ENCODE data around the gene TSKU. TPM values are rescaled to one million over a fixed set of nuclear protein-coding genes. Genes with fewer than 3 reads are reported as not detected.
"Not testable (repeated sequence)": the region's sequence is repeated elsewhere in the genome, so short reads cannot be mapped to it uniquely, and the experiment has no call there.

The TSKU gene
- total and polyA plus RNA-seq, 9 donors = 13.9 to 31.9 (median 23.5) TPM

DNA sequence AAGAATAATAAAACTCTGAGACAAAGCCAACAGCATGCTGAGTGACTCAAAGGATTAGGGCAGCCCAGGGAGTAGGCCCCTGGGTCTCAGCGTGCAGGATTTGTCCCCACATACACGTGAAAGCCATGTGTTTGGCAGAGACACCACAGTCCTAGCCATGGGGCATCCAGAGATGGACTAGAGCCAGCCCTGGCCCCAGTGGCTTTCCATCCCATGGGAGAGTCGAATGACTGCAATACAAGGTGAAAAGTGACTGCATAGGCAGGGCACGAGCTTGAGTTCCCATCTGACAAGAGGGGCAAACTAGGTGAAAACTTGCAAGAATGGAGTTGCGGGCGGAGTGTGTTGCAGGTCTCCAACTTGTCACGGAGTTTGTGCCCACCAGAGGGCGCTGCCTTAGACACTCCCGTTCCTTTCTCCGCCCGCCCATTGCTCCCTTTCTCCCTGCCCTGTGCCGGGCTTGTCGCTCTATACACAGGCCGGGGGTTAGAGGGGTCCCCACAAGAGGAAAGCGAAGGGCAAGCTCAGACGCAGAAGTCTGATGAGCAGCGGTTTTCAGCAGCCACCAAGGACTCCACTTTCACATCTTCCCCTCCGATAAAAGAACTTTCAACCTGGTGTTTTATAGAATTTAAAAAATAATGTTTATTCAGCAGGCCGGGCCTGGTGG is 24.2 kb downstream of the TSKU start:
- Histone ChIP-seq H3K36me3 (ENCODE audit: control insufficient read depth, insufficient read depth, low read length) (no peaks in the 10 kb centered on the region), H3K4me1 (ENCODE audit: control insufficient read depth, insufficient read depth, low read length) (peaks cover 8% of the 10 kb centered on the region), H3K27me3 (ENCODE audit: control insufficient read depth, insufficient read depth, low read length) (peaks cover 14% of the 10 kb centered on the region), H3K4me3 (ENCODE audit: low read length) (no peak overlapping the region), H3K27ac (ENCODE audit: low read length) (no peak overlapping the region), H3K9me3 (replicated peaks; ENCODE audit: control insufficient read depth, low read depth, low read length) (no peaks in the 10 kb centered on the region)
- 3% methylated on average over 12 of the region's 19 CpGs for WGBS (ENCODE audit: insufficient coverage)
- peak; percentile 83 for DNase-seq

DNA sequence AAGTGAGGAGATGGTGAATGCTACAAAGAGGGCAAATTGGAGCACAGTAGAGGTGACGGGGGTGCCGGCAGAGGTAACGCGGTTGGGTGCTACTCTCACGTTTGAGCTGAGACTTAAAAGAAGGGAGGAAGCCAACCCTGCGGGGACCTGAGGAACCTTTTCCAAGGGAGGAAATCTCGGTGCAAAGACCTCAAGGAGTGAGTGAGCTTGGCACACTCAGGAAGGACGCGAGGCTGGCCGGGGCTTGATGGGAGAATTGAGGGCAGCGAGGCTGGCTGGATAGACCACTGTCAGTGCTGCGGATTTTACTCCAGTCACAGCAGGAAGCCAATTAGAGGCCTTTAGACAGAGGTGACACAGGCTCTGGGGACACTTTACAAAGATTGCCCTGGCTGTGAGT is 25.0 kb downstream of the TSKU start:
- 83% methylated on average over 12 of the region's 12 CpGs for WGBS (ENCODE audit: insufficient coverage)

DNA sequence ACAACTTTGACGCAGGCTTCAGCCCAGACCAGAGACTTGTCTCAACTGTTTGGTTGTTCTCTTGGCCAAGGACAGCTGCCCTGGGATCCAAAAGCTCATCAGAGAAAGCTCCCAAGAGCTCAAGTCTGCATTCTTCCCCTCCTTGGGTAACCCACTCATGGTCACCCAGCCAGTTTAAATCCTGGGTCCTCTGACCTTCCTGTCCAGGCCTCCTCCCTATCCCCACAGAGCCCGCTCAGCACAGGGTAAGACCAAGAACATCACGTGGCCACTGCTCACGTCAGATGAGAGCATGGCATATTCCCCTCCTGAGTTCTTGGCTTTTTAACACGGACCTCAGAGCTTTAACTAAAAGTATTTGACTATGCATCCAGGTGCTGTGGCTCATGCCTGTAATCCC is 25.8 kb downstream of the TSKU start:
- 85% methylated on average over 5 of the region's 5 CpGs for WGBS (ENCODE audit: insufficient coverage)
- no peak overlapping the region for H3K4me3 ChIP-seq (ENCODE audit: low read length)
- peaks cover 14% of the 10 kb centered on the region for H3K27me3 ChIP-seq (ENCODE audit: control insufficient read depth, insufficient read depth, low read length)
- no peaks in the 10 kb centered on the region for H3K36me3 ChIP-seq (ENCODE audit: control insufficient read depth, insufficient read depth, low read length)
- H3K4me1 ChIP-seq (ENCODE audit: control insufficient read depth, insufficient read depth, low read length) = peaks cover 8% of the 10 kb centered on the region
- no peak for DNase-seq
- H3K27ac ChIP-seq (ENCODE audit: low read length) = no peak overlapping the region
- H3K9me3 ChIP-seq (replicated peaks; ENCODE audit: control insufficient read depth, low read depth, low read length) = no peaks in the 10 kb centered on the region

More for the DNA sequence above, 25.0 kb downstream of the TSKU start:
- DNase-seq = no peak
- no peak overlapping the region for H3K4me3 ChIP-seq (ENCODE audit: low read length)
- H3K36me3 ChIP-seq (ENCODE audit: control insufficient read depth, insufficient read depth, low read length) = no peaks in the 10 kb centered on the region
- no peaks in the 10 kb centered on the region for H3K9me3 ChIP-seq (replicated peaks; ENCODE audit: control insufficient read depth, low read depth, low read length)
- H3K27me3 ChIP-seq (ENCODE audit: control insufficient read depth, insufficient read depth, low read length) = peaks cover 14% of the 10 kb centered on the region
- H3K4me1 ChIP-seq (ENCODE audit: control insufficient read depth, insufficient read depth, low read length) = peaks cover 8% of the 10 kb centered on the region
- H3K27ac ChIP-seq (ENCODE audit: low read length) = no peak overlapping the region

DNA sequence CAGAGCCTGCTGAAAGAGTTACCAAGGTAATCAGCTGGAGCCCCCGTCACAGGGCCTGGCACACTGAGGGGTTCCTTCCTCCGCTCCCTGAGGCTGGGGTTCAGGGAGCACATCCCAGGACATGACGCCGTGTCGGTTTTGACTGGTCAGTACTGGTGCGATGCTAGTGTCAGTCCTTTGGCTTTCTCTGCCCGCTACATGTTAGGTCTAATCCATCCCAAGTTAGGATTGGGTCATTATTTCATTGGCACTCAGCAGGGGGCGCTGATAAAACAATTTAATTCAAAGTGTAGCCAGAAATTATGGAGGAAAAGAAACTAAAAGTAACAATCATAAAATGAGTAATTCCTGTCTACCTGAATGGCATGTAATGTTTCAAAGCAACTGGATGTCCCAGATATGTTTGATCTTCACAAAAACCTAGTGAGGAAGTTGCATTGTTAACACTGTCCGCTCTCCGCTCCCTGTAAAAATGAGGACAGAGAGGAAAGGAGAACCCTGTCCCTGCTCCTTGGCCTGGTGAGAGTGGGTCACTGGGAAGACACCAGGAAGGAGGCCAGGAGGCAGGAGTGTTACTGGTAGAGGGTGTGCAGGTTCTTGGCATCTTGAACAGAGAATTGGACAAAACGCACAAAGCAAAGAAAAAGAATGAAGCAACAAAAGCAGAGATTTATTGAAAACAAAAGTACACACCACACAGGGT is 27.1 kb downstream of the TSKU start:
- peaks cover 2% of the 10 kb centered on the region for H3K9me3 ChIP-seq (replicated peaks; ENCODE audit: control insufficient read depth, low read depth, low read length)
- peaks cover 8% of the 10 kb centered on the region for H3K4me1 ChIP-seq (ENCODE audit: control insufficient read depth, insufficient read depth, low read length)
- H3K4me3 ChIP-seq (ENCODE audit: low read length) = no peak overlapping the region
- 79% methylated on average over 7 of the region's 11 CpGs for WGBS (ENCODE audit: insufficient coverage)
- peak; percentile 36 for DNase-seq
- H3K27ac ChIP-seq (ENCODE audit: low read length) = no peak overlapping the region
- H3K36me3 ChIP-seq (ENCODE audit: control insufficient read depth, insufficient read depth, low read length) = no peaks in the 10 kb centered on the region
- peaks cover 12% of the 10 kb centered on the region for H3K27me3 ChIP-seq (ENCODE audit: control insufficient read depth, insufficient read depth, low read length)

DNA sequence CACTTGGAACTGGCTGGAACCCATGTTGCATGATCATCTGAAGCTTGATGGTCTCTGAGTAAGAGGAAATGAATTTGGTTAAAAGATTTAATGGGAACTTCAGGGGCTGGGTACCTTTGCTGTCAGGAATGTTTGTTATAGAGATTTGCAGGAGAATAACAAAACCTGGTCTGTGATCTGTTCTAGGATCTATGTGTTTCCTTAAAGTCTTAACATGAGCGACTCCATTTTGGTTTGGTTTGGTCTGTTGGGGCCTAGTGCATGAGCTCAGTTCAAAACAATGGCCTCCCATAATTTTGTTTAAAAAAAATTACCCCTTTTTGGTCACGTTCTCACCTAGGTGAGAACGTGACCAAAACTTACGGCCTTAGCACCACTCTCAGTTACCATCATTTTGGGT is 28.1 kb downstream of the TSKU start:
- Histone ChIP-seq H3K27me3 (ENCODE audit: control insufficient read depth, insufficient read depth, low read length) (peaks cover 4% of the 10 kb centered on the region), H3K9me3 (replicated peaks; ENCODE audit: control insufficient read depth, low read depth, low read length) (peaks cover 6% of the 10 kb centered on the region), H3K36me3 (ENCODE audit: control insufficient read depth, insufficient read depth, low read length) (no peaks in the 10 kb centered on the region), H3K4me3 (ENCODE audit: low read length) (no peak overlapping the region), H3K4me1 (ENCODE audit: control insufficient read depth, insufficient read depth, low read length) (peaks cover 8% of the 10 kb centered on the region), H3K27ac (ENCODE audit: low read length) (no peak overlapping the region)
- no peak for DNase-seq
- WGBS (ENCODE audit: insufficient coverage) = 94% methylated on average over 3 of the region's 4 CpGs

DNA sequence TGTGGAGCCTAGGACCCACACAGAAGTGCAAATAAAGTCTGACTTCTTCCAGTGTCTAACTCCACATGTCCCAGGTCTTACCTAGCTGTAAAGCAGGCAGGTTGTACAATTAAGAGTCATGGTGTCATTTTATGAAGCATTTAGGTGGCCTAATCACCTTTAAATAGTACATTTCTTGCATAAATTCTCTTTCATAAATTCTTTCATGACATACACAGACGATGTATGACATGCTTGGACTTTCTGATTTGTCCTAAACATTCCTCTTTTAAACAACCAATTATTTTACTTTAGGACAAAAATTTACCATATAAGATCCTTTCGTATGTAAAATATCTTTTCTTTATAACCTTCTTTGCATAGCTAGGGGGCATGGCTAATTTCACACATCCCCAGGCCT is 31.3 kb downstream of the TSKU start:
- H3K27ac ChIP-seq (ENCODE audit: low read length) = no peak overlapping the region
- no peaks in the 10 kb centered on the region for H3K27me3 ChIP-seq (ENCODE audit: control insufficient read depth, insufficient read depth, low read length)
- DNase-seq = no peak
- no peaks in the 10 kb centered on the region for H3K36me3 ChIP-seq (ENCODE audit: control insufficient read depth, insufficient read depth, low read length)
- H3K4me1 ChIP-seq (ENCODE audit: control insufficient read depth, insufficient read depth, low read length) = no peaks in the 10 kb centered on the region
- WGBS (ENCODE audit: insufficient coverage) = 100% methylated on average over 1 of the region's 2 CpGs
- peaks cover 8% of the 10 kb centered on the region for H3K9me3 ChIP-seq (replicated peaks; ENCODE audit: control insufficient read depth, low read depth, low read length)
- no peak overlapping the region for H3K4me3 ChIP-seq (ENCODE audit: low read length)

DNA sequence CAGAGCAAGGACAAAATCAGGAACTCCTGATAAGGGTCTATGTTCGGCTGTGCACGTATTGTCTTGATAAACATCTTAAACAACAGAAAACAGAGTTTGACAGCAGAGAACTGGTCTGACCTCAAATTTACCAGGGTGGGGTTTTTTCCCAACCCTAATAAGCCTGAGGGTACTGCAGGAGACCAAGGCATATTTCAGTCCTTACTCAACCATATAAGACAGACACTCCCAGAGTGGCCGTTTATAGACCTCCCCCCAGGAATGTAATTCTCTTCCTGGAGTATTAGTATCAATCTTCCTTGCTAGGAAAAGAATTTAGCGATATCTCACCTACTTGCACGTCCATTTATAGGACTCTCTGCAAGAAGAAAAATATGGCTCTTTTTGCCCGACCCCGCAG is 32.5 kb downstream of the TSKU start:
- not testable (repeated sequence) for H3K4me3 ChIP-seq (ENCODE audit: low read length); H3K27ac ChIP-seq (ENCODE audit: low read length); H3K36me3 ChIP-seq (ENCODE audit: control insufficient read depth, insufficient read depth, low read length); H3K9me3 ChIP-seq (replicated peaks; ENCODE audit: control insufficient read depth, low read depth, low read length); DNase-seq; H3K4me1 ChIP-seq (ENCODE audit: control insufficient read depth, insufficient read depth, low read length); H3K27me3 ChIP-seq (ENCODE audit: control insufficient read depth, insufficient read depth, low read length)
- 95% methylated on average over 4 of the region's 7 CpGs for WGBS (ENCODE audit: insufficient coverage)

DNA sequence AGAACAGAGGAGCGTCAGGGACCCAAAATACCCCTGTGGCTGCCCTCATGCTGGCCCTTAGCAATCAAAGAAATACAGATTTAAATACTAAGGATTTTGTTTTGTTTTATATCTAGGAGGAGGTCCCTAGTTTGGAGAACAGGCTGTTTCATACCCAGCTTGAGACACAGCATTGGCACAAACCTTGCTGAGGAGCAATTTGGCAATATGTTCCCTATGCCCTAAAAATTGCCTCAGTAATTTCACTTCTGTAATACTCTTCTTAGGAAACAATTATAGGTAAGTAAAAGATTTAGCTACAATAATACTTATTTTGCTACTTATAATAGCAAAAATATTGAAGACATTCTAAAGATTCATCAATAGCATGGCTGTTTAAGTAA is 37.0 kb downstream of the TSKU start:
- Histone ChIP-seq H3K4me3 (ENCODE audit: low read length) (no peak overlapping the region), H3K4me1 (ENCODE audit: control insufficient read depth, insufficient read depth, low read length) (peaks cover 8% of the 10 kb centered on the region), H3K36me3 (ENCODE audit: control insufficient read depth, insufficient read depth, low read length) (no peaks in the 10 kb centered on the region), H3K27me3 (ENCODE audit: control insufficient read depth, insufficient read depth, low read length) (no peaks in the 10 kb centered on the region), H3K9me3 (replicated peaks; ENCODE audit: control insufficient read depth, low read depth, low read length) (peaks cover 6% of the 10 kb centered on the region), H3K27ac (ENCODE audit: low read length) (no peak overlapping the region)
- DNase-seq = no peak
- WGBS (ENCODE audit: insufficient coverage) = no CpG with 5 or more reads among the region's 1 CpG

DNA sequence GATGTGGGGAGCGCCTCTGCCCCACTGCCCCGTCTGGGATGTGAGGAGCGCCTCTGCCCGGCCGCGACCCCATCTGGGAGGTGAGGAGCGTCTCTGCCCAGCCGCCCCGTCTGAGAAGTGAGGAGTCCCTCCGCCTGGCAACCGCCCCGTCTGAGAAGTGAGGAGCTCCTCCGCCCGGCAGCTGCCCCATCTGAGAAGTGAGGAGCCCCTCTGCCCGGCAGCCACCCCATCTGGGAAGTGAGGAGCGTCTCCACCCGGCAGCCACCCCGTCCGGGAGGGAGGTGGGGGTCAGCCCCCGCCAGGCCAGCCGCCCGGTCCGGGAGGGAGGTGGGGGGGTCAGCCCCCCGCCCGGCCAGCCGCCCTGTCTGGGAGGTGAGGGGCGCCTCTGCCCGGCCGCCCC is 38.2 kb downstream of the TSKU start:
- not testable (repeated sequence) for H3K36me3 ChIP-seq (ENCODE audit: control insufficient read depth, insufficient read depth, low read length); H3K27ac ChIP-seq (ENCODE audit: low read length); H3K9me3 ChIP-seq (replicated peaks; ENCODE audit: control insufficient read depth, low read depth, low read length); H3K27me3 ChIP-seq (ENCODE audit: control insufficient read depth, insufficient read depth, low read length); H3K4me3 ChIP-seq (ENCODE audit: low read length); H3K4me1 ChIP-seq (ENCODE audit: control insufficient read depth, insufficient read depth, low read length); DNase-seq
- 96% methylated on average over 4 of the region's 29 CpGs for WGBS (ENCODE audit: insufficient coverage)

DNA sequence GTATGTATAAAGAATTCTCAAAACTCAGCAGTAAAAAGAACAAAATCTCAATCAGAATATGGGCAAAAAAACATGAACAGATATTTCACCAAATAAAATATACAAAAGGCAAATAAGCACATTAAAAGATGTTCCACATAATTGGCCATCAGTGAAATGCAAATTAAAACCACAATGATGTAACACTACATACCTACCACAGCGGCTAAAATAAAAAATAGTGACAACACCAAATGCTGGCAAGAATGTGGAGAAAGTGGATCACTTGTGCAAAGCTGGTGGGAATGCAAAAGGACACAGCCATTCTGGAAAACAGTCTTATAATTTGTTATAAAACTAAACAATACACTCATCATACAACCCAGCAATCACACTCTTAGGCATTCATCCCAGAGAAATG is 39.2 kb downstream of the TSKU start:
- no peak for DNase-seq
- Histone ChIP-seq H3K27me3 (ENCODE audit: control insufficient read depth, insufficient read depth, low read length) (no peaks in the 10 kb centered on the region), H3K4me1 (ENCODE audit: control insufficient read depth, insufficient read depth, low read length) (peaks cover 8% of the 10 kb centered on the region), H3K4me3 (ENCODE audit: low read length) (no peak overlapping the region), H3K9me3 (replicated peaks; ENCODE audit: control insufficient read depth, low read depth, low read length) (no peaks in the 10 kb centered on the region), H3K27ac (ENCODE audit: low read length) (no peak overlapping the region), H3K36me3 (ENCODE audit: control insufficient read depth, insufficient read depth, low read length) (no peaks in the 10 kb centered on the region)
- WGBS (ENCODE audit: insufficient coverage) = no CpG with 5 or more reads among the region's 1 CpG

Measured in muscle of leg (tissue), 11 donors.